NCI-H187 treated with DMSO at 0.1 percent for 48 hours (cell line): Measurements from ENCODE around the gene ZFP36L1.
"Not testable (repeated sequence)": the region's sequence is repeated elsewhere in the genome, so short reads cannot be mapped to it uniquely, and the experiment has no call there.

ENCODE experiments used
- DNase-seq: peaks from one replicate; lab custom pipeline; 2025; lab: John Stamatoyannopoulos, UW

ZFP36L1 gene

DNA sequence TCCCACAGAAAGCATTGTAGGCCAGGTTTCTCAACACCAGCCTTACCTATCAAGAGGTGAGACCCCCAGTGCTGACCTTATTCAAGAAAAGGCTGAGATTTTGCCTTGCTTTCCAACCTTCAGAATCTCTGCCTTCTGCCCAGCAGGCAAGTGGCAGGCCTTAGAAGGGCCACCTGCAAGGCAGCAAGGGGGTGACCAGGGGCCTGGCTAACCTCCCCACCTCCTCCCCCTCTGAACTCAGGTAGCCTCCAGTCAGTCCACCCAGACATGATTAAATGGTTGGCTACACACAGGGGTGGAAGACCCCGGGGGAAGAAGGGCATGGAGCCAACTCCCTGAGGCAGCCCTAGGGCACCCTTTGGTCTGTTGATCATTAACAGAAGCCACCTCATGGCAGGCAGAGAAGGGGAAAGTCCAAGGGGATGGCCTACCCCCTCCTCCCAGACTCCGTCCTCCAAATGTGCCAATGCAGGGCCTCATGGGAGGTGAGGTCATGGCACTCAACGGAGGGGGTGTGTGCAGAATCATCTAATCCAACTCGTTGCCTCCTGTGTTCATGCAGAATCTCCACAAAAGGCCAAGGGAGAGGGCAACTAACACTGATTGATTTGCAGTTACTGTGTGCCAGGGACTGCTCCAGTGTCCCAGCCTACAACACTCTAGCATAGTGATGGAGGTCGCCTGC, 8.5 kb downstream of the ZFP36L1 start:
- no peak for DNase-seq

GRCh38 chr14:68783408-68784225, 9.2 kb downstream of the ZFP36L1 start:
- DNase-seq: no peak

DNA sequence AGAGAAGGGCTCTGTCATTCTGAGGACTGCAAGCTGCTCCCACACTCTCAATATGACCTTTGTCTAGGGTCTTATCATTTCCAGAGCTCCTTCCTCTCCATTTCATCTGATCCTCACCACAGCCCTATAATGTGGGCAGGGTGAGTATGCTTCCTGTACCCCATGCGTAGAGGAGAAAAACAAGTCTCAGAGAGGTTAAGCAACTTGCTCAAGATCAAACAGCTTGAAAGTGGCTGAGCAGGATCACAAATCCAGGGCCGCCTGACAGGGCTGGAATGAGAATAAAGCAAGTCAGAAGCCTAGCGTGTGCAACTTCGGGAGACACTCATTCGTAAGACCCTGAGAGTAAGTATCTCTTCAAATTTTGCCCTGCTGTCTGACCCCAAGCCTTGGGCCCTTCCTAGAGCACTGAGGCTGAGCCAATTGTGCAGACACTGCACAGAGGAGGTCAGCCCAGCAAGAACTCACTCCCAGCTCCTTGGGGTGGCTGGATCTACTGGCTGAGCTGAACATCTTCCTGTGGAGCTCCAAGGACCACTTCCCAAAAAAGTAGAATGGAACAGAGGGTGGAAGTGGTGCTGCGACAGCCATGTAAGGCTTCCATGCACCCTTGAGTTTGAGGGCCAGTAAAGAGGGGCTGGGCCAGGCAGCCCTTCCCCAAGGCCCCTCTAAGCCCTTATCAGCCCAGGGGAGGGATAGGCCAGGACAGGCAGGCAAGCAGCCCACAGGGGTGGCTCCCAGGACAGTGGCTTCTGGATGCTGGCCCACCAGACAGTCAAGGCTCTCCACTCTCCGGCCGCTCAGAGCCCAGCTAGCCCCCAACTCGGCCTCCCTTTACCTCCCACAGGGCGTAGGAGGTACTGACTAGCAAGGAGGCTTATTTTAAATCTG, 10.5 kb downstream of the ZFP36L1 start:
- DNase-seq: no peak

GRCh38 chr14:68781161-68782021, 11.5 kb downstream of the ZFP36L1 start:
- no peak for DNase-seq

- DNase-seq: no peak
Observed at GRCh38 chr14:68780358-68781160, 12.3 kb downstream of the ZFP36L1 start.

DNA sequence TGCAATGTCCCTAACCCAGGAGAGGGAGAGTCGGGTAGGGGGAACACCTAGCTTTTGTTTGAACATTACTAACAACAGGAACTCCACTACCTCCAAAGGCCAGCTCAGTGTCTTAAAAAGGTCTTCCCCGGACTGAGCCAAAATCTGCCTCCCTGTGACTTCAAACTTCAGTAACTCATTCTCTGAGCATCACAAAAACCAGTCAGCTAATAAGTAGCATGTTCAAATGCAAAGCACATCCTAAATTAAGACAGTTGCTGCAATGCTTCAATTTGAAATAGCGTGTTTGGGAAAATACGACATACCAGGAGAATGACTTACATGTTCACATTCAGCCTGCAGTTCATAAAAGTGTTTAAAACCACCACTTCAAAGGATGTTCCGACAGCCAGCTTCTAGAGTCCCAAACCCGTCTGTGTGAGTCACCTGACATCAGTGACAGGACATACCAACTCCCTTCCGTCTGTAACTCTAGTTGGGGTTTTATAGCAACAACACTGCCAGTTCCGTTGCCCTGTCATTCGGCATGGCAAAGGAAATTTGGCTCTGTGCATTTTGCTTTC, 13.0 kb downstream of the ZFP36L1 start:
- no peak for DNase-seq

DNA sequence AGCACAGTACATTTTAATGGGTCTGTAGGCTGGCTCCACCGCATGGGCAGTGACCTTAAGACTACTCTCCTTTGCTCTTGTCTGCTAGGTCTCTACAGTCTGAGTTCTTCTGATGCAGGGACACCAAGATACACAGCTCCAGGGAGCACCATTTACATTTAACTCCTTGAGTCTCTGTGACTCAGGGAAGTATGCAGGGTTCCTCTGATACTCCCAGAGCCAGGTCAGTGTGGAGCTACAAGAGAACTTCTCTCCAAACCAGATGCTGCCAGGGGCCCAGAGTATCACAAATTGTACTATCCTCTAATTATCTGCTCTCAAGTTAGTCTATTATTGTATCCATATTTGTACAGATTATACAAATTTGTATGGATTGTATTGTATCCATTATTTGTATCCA, 15.2 kb downstream of the ZFP36L1 start:
- no peak for DNase-seq

GRCh38 chr14:68775614-68776126, 17.2 kb downstream of the ZFP36L1 start:
- DNase-seq: no peak

DNA sequence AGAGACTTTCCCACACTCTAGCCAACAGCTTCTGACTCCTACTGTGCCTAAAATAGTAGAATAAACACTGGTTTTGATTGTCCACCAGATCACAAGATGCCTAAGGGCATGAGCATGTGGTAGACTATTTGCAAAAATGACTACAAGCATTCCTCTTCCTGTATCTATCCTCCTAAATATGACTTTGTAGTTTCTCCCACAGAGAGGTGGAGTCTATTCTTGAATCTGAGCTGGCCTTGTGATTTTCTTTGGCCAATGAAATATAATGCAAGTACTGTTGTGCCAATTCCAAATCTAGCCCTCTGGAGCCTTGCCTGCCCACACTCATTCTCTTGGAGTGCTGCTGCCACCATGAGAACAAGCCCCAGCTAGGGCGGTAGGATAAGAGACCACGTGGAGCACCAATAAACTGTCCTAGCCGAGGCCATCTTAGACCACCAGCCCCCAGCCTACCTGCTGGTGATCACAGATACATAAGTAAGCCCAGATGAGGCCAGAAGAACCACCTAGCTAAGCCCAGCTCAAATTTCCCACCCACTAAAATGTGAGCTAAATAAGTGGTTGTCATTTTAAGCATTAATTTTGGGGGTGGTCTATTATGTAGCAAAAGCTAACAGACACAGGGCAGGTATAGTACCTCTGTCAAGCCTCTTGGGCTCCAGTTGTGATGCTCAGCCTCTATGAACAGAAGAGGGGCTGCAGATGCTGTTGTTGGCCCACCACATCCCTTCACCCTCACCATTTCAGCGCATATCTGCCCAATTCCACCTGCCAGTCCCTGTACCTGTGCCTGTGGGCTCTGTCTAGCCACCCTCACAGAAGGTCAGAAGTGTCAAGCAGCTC, 17.9 kb downstream of the ZFP36L1 start:
- DNase-seq: no peak

- DNase-seq: no peak
Observed at GRCh38 chr14:68772761-68773381, 20.0 kb downstream of the ZFP36L1 start.

GRCh38 chr14:68771631-68772030, 21.2 kb downstream of the ZFP36L1 start:
- no peak for DNase-seq

GRCh38 chr14:68770553-68771286, 22.1 kb downstream of the ZFP36L1 start:
- no peak for DNase-seq

GRCh38 chr14:68770051-68770450, 22.8 kb downstream of the ZFP36L1 start:
- DNase-seq: no peak

- DNase-seq: no peak
Observed at GRCh38 chr14:68768316-68768715, 24.6 kb downstream of the ZFP36L1 start.

DNA sequence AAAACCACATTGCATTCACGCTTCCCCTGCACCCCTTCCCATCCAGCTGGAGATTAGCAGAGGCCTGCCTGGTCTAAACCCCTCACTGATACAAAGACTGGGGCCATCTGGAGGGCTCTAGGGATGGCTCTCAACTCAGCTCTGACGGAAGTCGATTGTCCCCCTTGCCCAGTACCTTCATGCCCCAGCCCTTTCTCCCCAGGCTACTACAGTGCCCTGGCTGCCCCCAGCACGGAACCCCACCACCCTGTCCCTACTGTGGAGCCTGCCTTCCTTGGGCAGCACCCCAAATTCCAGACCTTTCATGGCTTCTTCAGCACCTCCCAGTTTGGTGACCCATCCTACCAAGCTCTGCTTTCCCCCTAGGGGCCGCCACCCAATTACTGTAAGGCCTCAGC, 25.6 kb downstream of the ZFP36L1 start:
- DNase-seq: no peak

GRCh38 chr14:68766299-68767247, 26.3 kb downstream of the ZFP36L1 start:
- DNase-seq: no peak

DNA sequence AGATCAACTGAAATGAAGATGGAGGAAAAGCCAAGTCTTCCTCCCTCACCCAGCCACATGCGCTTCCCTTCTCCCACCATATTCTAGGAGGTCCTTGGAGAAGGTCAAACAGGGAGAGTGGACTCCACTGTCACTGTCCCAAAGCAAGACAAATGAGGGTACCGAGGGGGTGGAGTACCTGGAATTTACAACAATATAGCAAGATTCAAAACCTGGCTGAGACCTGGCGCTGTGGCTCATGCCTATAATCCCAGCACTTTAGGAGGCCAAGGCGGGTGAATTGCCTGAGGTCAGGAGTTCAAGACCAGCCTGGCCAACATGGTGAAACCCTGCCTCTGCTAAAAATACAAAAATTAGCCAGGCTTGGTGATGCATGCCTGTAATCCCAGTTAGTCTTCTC, 29.0 kb downstream of the ZFP36L1 start:
- DNase-seq: not testable (repeated sequence)
